ENCODE results near the gene SNRPA1. TPM values are rescaled to one million over a fixed set of nuclear protein-coding genes. Genes with fewer than 3 reads are reported as not detected.
A peak's percentile ranks its signal among the peaks of the same experiment; 100 is the strongest.

The SNRPA1 gene
- total and polyA plus RNA-seq, 2 of the 13 experiments (the other 11 are each of a cell fraction or from before 2014, with no cell fraction given): 41.2 to 108 TPM

- TF ChIP-seq ZNF747 (CRISPR knock-in tag; IDR thresholded peaks at IDR 0.05; ENCODE audit: borderline replicate concordance) (no peak), NPAS2 (CRISPR knock-in tag; IDR thresholded peaks at IDR 0.05; ENCODE audit: borderline replicate concordance) (no peak), ZNF775 (CRISPR knock-in tag; IDR thresholded peaks at IDR 0.05; ENCODE audit: borderline replicate concordance) (no peak), IKZF4 (CRISPR knock-in tag; IDR thresholded peaks at IDR 0.05; ENCODE audit: borderline replicate concordance, low read depth, not compliant biosample characterization) (no peak), ZNF639 (CRISPR knock-in tag; conservative IDR thresholded peaks at IDR 0.05) (no peak), NR2F6 (IDR thresholded peaks at IDR 0.05) (no peak), NR2F6 (CRISPR knock-in tag; IDR thresholded peaks at IDR 0.05) (0 out of 2 replicates have a peak, but pooled peaks have one; percentile 0), ZSCAN20 (CRISPR knock-in tag; IDR thresholded peaks at IDR 0.05; ENCODE audit: borderline replicate concordance) (no peak), JARID2 (CRISPR knock-in tag; IDR thresholded peaks at IDR 0.05; ENCODE audit: insufficient replicate concordance) (no peak), ZBTB33 (CRISPR knock-in tag; IDR thresholded peaks at IDR 0.05) (no peak), ZBTB42 (CRISPR knock-in tag; IDR thresholded peaks at IDR 0.05) (no peak), ZNF34 (CRISPR knock-in tag; IDR thresholded peaks at IDR 0.05; ENCODE audit: borderline replicate concordance) (no peak), ZNF3 (CRISPR knock-in tag; IDR thresholded peaks at IDR 0.05) (no peak), GABPA (IDR thresholded peaks at IDR 0.05; ENCODE audit: low read depth, low read length) (no peak), GABPA (CRISPR knock-in tag; IDR thresholded peaks at IDR 0.05; ENCODE audit: low read depth) (no peak), ZSCAN5A (CRISPR knock-in tag; IDR thresholded peaks at IDR 0.05; ENCODE audit: borderline replicate concordance) (no peak), SRSF1 (optimal IDR thresholded peaks at IDR 0.05; ENCODE audit: low read depth, low read length) (no peak), ZNF597 (CRISPR knock-in tag; IDR thresholded peaks at IDR 0.05) (no peak), ZNF513 (CRISPR knock-in tag; conservative IDR thresholded peaks at IDR 0.05) (no peak), NKX3-1 (CRISPR knock-in tag; IDR thresholded peaks at IDR 0.05) (no peak), ZBTB26 (CRISPR knock-in tag; IDR thresholded peaks at IDR 0.05; ENCODE audit: borderline replicate concordance) (no peak), ISL2 (CRISPR knock-in tag; IDR thresholded peaks at IDR 0.05) (no peak), GATAD2A (CRISPR knock-in tag; IDR thresholded peaks at IDR 0.05) (0 out of 2 replicates have a peak, but pooled peaks have one; percentile 4)
Measured at GRCh38 chr15:101295607-101296161, 636 bp upstream of the SNRPA1 start (continued).

Data from HepG2 (cell line).